GM19438 (cell line): ENCODE results near the gene MAST4.

Experiments used
- ATAC-seq: cut with Tn5 transposase; IDR thresholded peaks from one replicate; pipeline ENCODE4 v1.9.1; 2021; ENCODE audit warnings: low read depth; ENCODE audit not compliant: unreplicated experiment

Gene MAST4

GRCh38 chr5:66892716-66893115 lies 296.5 kb downstream of the MAST4 start:
- no peak for ATAC-seq

- no peak for ATAC-seq
Observed at GRCh38 chr5:66894480-66895240, 298.5 kb downstream of the MAST4 start.

- no peak for ATAC-seq
Observed at GRCh38 chr5:66896171-66896570, 300.0 kb downstream of the MAST4 start.

GRCh38 chr5:66897356-66897755 lies 301.2 kb downstream of the MAST4 start:
- no peak for ATAC-seq

GRCh38 chr5:66898241-66898995 lies 302.2 kb downstream of the MAST4 start:
- no peak for ATAC-seq

- no peak for ATAC-seq
Observed at GRCh38 chr5:66903218-66903617, 307.0 kb downstream of the MAST4 start.

GRCh38 chr5:66903709-66904108 lies 307.5 kb downstream of the MAST4 start:
- no peak for ATAC-seq

GRCh38 chr5:66904189-66904588 lies 308.0 kb downstream of the MAST4 start:
- no peak for ATAC-seq

GRCh38 chr5:66906021-66906420 lies 309.8 kb downstream of the MAST4 start:
- no peak for ATAC-seq

- no peak for ATAC-seq
Observed at GRCh38 chr5:66908230-66908629, 312.0 kb downstream of the MAST4 start.

GRCh38 chr5:66909364-66909763 lies 313.2 kb downstream of the MAST4 start:
- no peak for ATAC-seq

GRCh38 chr5:66912787-66913186 lies 316.6 kb downstream of the MAST4 start:
- no peak for ATAC-seq

GRCh38 chr5:66915531-66915930 lies 319.3 kb downstream of the MAST4 start:
- no peak for ATAC-seq

- ATAC-seq = no peak
Observed at GRCh38 chr5:66922881-66923280, 326.7 kb downstream of the MAST4 start.

GRCh38 chr5:66923457-66923856 lies 327.3 kb downstream of the MAST4 start:
- ATAC-seq = no peak

- no peak for ATAC-seq
Observed at GRCh38 chr5:66923922-66924321, 327.7 kb downstream of the MAST4 start.

- no peak for ATAC-seq
Observed at GRCh38 chr5:66927140-66927539, 330.9 kb downstream of the MAST4 start.

- ATAC-seq = no peak
Observed at GRCh38 chr5:66929281-66929680, 333.1 kb downstream of the MAST4 start.

- no peak for ATAC-seq
Observed at GRCh38 chr5:66929995-66930394, 333.8 kb downstream of the MAST4 start.

GRCh38 chr5:66931651-66932050 lies 335.5 kb downstream of the MAST4 start:
- no peak for ATAC-seq

- no peak for ATAC-seq
Observed at GRCh38 chr5:66932457-66932856, 336.3 kb downstream of the MAST4 start.

GRCh38 chr5:66933066-66933465 lies 336.9 kb downstream of the MAST4 start:
- no peak for ATAC-seq
